ENCODE data around the gene COP1. TPM values are rescaled to one million over a fixed set of nuclear protein-coding genes. Genes with fewer than 3 reads are reported as not detected.

Gene COP1
- total and polyA plus RNA-seq, 2 of the 8 experiments (the other 6 are each of a cell fraction or from before 2014, with no cell fraction given), result 26.2 to 44.9 TPM

- no peak overlapping the region for H3K4me2 ChIP-seq (ENCODE audit: insufficient read depth in 1 of 2, low read depth in 2 of 2, low read length in 2 of 2)
- H2BK20ac ChIP-seq (ENCODE audit: low read length), result no peak overlapping the region
- no peak overlapping the region for H3K9ac ChIP-seq (replicated peaks in 1 of 4; ENCODE audit: extremely low read depth in 1 of 4, low read depth in 3 of 4, low read length in 3 of 4)
- no peak overlapping the region for H4K5ac ChIP-seq (ENCODE audit: insufficient read length, low read depth, low read length)
- no peak overlapping the region for H3K4me3 ChIP-seq (ENCODE audit: extremely low read depth in 1 of 4, insufficient read depth in 2 of 4, low read depth in 3 of 4, low read length in 4 of 4)
- TF ChIP-seq POU5F1 (IDR thresholded peaks at IDR 0.05; ENCODE audit: low read depth, low read length), result no peak
- TF ChIP-seq KDM4A (IDR thresholded peaks at IDR 0.05; ENCODE audit: low read depth, low read length, severe bottlenecking), result no peak
- no peak for TF ChIP-seq E2F6 (IDR thresholded peaks at IDR 0.05)
- no peak for TF ChIP-seq RXRA (IDR thresholded peaks at IDR 0.05; ENCODE audit: insufficient read depth, low read depth, low read length)
- peak in 2 of 3 experiments; percentile 26 to 33; a peak in 3 of 4 replicates for TF ChIP-seq CTCF (IDR thresholded peaks at IDR 0.05; ENCODE audit: control extremely low read depth in 1 of 3, insufficient read depth in 1 of 3, low read depth in 1 of 3, low read length in 3 of 3)
- TF ChIP-seq RAD21 (IDR thresholded peaks at IDR 0.05 in 1 of 2, conservative IDR thresholded peaks at IDR 0.05 in 1 of 2; ENCODE audit: low read depth in 2 of 2, low read length in 2 of 2), result peak; percentile 39 to 50
- TF ChIP-seq SRF (IDR thresholded peaks at IDR 0.05; ENCODE audit: low read depth, low read length), result no peak
- 73% methylated on average over 3 of the region's 3 CpGs; no CpG with 5 or more reads in 1 of the 2 experiments for WGBS, 2 experiments (ENCODE audit: extremely low coverage in 1 of 2, insufficient coverage in 1 of 2, insufficient read length in 1 of 2, insufficient replicate concordance in 2 of 2, low coverage in 1 of 2, low lambda C conversion rate in 2 of 2, missing lambda C conversion rate in 1 of 2)
- no peak for FAIRE-seq
- H3K79me2 ChIP-seq (ENCODE audit: control insufficient read depth in 1 of 2, insufficient read depth in 2 of 2, low read length in 2 of 2), result no peaks in the 10 kb centered on the region
- no peak for DNase-seq (ENCODE audit: low read depth in 1 of 2, low spot score in 2 of 2)
- H3K4ac ChIP-seq (replicated peaks; ENCODE audit: insufficient read length, low read depth, low read length), result no peak overlapping the region
- H3K23ac ChIP-seq (ENCODE audit: insufficient read length), result no peak overlapping the region
- H3K56ac ChIP-seq (replicated peaks; ENCODE audit: insufficient read length, low read depth, low read length), result no peak overlapping the region
- no peak overlapping the region for H3K18ac ChIP-seq (ENCODE audit: extremely low read depth, low read length)
- no peaks in the 10 kb centered on the region for H3K23me2 ChIP-seq (ENCODE audit: low read depth, low read length)
- ChIA-PET CTCF (ENCODE audit: partially characterized antibody) (interaction anchor here (0.6 to 1.3 kb wide), 10 partner anchors 12 to 1743 kb away, joined by 3 to 4 read pairs (median 3); no protein-coding TSS in a partner anchor), POLR2A (ENCODE audit: partially characterized antibody) (interaction anchor here (1.1 kb wide), 2 partner anchors 9 to 12 kb away, joined by 3 read pairs; no protein-coding TSS in a partner anchor)
- H2BK120ac ChIP-seq (replicated peaks; ENCODE audit: low read depth, low read length), result no peak overlapping the region
- H4K91ac ChIP-seq (replicated peaks; ENCODE audit: insufficient read length, low read length), result no peak overlapping the region
- H3K9me3 ChIP-seq (ENCODE audit: insufficient read depth in 2 of 2, low read depth in 1 of 2, low read length in 1 of 2), result no peaks in the 10 kb centered on the region; a peak in 1 of 4 replicates
- H4K8ac ChIP-seq (ENCODE audit: extremely low read depth, insufficient read depth, low read length), result no peak overlapping the region
- H3K27ac ChIP-seq (ENCODE audit: low read depth, low read length), result no peak overlapping the region
- peaks cover 0 to 2% (median 0%) of the 10 kb centered on the region in 4 experiments; a peak in 1 of 8 replicates for H3K36me3 ChIP-seq (ENCODE audit: control insufficient read depth in 2 of 4, insufficient read depth in 4 of 4, low read length in 3 of 4)
- no peak overlapping the region for H3K14ac ChIP-seq (ENCODE audit: insufficient read length)
- no peaks in the 10 kb centered on the region for H3K79me1 ChIP-seq (ENCODE audit: low read depth, low read length)
- H2AK5ac ChIP-seq (ENCODE audit: low read depth, low read length), result no peak overlapping the region
- no peaks in the 10 kb centered on the region for H4K20me1 ChIP-seq (replicated peaks in 1 of 2; ENCODE audit: control insufficient read depth in 1 of 2, insufficient read depth in 2 of 2, low read length in 2 of 2)
- peaks cover 0 to 7% (median 3%) of the 10 kb centered on the region in 4 experiments; a peak in 2 of 7 replicates for H3K4me1 ChIP-seq (replicated peaks in 1 of 4; ENCODE audit: control insufficient read depth in 3 of 4, insufficient read depth in 4 of 4, low read length in 3 of 4)
- H2BK12ac ChIP-seq (ENCODE audit: low read depth, low read length), result no peak overlapping the region
- H2AFZ ChIP-seq (ENCODE audit: low read length), result no peak overlapping the region
- no peak overlapping the region for H2BK5ac ChIP-seq (ENCODE audit: low read depth, low read length)
- H3K27me3 ChIP-seq (replicated peaks in 1 of 4; ENCODE audit: control insufficient read depth in 3 of 4, extremely low read depth in 1 of 4, insufficient read depth in 3 of 4, low read length in 3 of 4), result no peaks in the 10 kb centered on the region
- H2BK15ac ChIP-seq (ENCODE audit: low read length), result no peak overlapping the region
Observed at GRCh38 chr1:175933801-175934200, 273.3 kb downstream of the COP1 start.
